ENCODE results near the gene SHISA9.

Gene SHISA9

DNA sequence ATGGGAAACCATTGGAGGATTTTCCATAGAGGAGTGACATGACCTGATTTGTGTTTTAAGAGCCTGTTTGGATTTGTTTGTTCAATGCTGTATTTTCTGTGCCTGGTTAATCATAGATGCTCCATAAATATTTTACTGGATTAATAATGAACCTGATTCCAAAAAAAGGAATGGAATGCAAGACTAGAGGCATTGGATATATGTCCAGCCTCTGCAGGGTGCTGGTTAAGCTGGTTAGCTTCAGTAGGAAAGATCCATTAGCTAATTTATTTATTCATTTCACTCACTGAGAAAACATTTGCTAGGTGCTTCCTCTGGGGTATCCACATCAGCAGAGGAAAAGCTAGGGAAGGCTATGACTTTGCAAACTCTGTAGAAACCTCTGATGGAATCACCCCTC is 57.7 kb downstream of the SHISA9 start:
- DNase-seq: no peak

DNA sequence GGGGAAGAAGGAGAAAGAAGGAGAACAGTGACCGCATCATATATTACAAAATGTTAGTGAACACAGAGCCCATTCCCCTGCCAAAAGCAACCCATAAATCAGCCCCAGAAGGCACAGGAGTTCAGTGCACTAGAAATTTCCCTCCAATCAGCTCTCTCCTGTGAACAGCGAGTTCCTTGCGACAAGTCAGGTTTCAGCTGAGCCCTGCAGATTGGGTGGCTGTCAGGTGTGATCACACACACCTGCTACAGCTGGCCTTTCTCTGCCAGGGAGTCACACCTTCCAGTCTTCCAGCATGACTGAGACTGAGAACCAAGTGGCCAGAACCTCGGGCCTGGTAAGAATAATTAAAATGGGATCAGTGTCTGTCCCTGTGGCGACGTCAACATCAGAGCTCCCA is 60.2 kb downstream of the SHISA9 start:
- no peak for DNase-seq

DNA sequence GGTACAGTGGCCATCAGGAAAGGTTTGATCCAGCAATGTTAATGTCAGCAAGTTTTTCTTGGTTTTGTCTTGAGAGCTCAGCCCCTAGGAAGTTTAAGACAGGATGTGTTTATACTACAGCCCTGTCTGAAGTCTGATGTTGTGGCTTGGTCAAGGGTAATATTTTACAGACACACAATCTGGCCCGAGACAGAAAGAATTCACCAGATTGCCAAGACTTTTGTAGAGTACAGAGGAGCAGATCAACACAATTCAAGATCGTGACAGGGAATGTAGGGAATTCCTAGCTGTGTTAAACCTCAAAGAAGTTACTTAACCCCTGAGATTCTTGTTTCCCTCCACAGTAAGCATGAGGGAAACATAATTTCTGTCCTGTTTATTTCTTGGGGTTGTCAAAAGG is 63.1 kb downstream of the SHISA9 start:
- no peak for DNase-seq

DNA sequence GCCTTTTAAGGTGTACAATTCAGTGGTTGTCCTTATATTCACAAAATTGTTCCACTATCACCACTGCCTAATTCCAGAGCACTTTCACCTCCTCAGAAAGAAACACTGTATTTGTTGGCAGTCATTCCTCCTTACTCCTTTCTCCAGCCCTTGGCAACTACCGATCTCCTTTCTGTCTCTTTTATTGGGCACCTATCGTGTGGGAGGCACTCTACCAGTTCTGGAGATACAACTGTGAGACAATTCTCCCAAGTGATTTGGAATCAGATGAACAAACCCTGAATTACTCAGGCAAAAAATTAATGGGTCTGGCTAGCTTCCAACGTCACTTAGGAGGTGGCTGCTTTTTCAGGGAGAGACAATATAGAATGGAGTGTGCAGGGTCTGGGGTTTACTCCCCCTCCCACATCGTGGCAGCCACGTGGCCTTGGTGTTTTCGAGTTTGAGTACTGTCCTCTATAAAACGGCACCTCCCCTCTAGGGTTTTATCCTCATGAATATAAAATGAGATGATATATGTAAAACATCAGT is 63.9 kb downstream of the SHISA9 start:
- no peak for DNase-seq

DNA sequence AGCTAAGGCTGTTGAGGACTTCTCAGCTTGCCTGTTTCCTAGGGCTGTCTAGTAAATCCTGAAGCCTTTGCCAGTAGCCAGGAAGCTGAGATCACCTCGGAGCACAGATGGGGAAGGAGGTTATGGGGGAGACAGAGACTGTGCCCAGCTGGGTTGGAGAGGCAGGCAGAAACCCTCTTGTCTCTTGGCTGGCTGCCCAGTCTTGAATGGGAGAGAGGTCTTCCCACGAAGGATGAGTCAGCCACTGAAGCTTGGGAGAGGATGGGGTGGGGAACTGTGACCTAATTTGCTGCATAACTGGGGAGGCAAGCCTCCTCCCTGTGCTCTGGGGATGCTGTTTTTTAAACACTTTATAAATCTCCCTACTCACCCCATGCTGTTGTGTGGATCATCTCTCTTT is 69.8 kb downstream of the SHISA9 start:
- DNase-seq: no peak

DNA sequence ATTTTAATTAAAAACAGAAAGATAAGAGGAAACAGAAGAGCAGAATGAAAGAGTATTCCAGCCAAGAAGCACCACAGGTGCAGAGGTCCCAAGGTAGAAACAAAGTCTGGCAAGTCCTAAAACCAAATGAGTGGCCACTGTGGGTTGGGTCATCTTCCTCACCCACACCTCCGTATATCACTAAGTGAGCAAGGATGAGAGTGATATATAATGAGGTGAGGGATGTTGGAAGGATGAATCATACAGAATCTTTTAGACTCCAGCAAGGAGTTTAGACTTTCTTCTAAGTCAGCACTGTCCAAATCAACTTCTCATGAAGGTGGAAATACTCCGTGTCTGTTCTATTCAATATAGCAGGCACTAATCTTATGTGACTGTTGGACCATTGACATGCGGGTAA is 70.8 kb downstream of the SHISA9 start:
- no peak for DNase-seq

DNA sequence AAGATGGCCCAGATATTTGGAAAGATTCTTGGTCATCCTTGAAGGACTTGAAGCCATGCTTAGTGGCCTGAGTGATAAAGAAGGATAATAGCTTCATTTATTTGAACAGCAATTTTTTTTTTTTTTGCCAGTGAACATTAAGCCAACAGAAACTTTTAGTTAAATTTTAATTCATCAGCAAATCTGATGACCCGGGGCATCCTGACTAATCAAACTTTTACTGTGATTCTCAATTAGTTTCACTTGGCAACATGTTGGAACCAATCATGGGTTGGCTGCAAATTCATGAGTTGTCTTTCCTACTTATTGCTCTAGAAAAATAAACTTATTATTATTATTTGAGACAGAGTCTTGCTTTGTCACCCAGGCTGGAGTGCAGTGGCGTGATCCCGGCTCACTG is 74.4 kb downstream of the SHISA9 start:
- no peak for DNase-seq

DNA sequence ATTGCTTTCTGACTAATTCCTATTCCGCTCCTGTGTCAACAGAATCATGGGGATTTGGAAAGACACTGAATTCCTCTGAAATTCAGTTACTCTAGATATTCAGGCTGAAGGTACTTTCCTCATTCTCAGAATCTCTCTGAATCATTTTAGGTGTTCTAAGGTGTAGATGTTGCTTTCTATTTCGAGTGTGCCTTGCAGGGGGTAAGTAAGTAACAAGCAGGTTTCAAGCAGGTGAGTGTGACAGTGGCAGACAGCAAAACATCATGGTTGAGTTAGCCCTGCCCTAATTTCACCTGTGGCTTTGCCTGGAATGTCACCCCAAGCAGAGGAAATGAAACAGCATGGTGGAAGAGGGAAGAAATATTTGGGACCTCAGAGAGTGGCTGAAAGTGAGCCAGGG is 75.1 kb downstream of the SHISA9 start:
- no peak for DNase-seq

DNA sequence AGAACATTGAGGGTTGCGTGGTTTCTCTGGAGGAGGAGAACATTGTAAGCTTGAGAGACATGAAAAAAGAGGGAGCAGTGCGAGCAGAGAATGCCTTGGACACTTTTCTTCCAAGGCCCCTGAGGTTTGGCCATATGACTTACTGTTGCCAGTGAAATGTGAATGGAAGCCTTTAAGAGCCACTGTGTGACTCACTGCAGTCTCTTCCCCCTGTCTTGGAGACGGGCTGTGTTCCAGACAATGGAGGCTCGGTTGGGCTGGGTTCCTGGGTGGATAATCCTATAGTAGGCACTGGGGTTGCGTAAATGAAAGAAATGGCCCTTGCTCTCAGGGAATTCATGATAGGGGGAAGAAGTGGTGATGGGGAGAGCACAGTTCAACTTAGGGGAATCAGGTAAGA is 75.5 kb downstream of the SHISA9 start:
- DNase-seq: no peak

DNA sequence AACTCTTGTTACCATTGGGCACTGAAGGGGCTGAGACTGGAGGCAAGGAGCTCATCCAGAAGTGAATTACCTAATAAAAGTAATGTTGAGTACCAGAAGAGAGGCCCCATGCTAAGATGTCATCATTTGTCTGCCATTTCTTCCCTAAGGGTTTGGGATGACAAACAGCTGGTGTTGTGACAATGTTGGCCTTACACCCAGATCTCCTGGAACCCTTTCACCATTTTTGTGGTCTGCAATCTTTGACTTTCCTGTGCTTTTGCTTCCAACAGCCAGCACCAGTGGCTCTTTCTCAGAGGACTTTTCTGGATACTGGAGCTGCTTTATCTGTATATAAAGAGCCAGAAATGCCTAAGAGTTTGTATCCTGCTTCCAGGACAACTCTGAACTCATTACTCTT is 84.1 kb downstream of the SHISA9 start:
- DNase-seq: no peak

DNA sequence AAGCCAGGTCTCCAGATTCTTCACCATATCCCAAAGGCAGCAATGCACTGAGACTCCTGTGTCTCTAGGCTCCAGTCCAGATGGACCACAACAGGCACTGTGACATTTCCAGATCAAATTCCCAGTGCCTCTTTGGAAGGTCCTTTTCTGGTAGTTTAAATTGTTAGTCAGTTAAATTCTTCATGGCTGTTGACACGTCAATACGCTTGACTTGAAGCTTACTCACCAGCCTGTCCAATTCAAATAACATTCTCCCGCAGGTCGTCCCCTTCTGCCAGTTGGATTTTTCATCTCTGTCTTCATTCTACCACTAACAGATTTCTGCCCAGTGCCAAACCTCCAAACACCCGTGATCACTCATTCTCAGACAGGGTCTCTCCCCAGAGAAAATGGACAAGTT is 86.7 kb downstream of the SHISA9 start:
- no peak for DNase-seq

DNA sequence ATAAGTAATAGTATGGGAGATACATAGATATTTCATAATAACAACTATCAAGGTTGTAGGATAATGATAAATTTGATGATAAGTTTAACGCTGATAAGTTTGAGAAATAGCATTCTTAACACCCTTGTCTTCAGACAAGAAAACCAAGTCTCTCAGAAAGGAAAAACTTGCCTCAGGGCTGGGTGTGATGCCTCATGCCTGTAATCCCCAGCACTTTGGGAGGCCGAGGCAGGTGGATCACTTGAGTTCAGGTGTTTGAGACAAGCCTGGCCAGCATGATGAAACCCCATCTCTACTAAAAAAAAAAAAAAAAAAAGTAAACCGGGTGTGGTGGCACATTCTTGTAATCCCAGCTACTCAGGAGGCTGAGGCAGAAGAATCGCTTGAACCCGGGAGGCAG is 90.7 kb downstream of the SHISA9 start:
- DNase-seq: no peak

DNA sequence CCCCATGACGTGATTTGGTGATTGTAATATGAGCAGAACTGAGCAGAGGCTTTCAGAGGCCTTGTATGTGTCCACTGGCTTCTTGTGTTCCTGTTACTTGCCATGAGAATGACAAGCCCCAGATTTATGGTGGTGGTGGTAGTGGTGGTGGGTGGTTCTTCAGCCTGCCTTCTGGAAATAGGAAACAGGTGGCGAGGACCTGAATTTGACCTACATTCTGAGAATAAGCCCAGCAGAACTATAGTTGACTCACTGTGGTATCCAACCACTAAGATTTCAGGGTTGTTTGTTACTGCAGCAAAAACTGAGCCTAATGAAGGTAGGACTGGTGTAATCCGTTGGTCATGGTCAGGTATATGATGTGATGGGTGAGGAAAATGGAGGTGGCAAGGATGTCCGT is 93.0 kb downstream of the SHISA9 start:
- DNase-seq: no peak

DNA sequence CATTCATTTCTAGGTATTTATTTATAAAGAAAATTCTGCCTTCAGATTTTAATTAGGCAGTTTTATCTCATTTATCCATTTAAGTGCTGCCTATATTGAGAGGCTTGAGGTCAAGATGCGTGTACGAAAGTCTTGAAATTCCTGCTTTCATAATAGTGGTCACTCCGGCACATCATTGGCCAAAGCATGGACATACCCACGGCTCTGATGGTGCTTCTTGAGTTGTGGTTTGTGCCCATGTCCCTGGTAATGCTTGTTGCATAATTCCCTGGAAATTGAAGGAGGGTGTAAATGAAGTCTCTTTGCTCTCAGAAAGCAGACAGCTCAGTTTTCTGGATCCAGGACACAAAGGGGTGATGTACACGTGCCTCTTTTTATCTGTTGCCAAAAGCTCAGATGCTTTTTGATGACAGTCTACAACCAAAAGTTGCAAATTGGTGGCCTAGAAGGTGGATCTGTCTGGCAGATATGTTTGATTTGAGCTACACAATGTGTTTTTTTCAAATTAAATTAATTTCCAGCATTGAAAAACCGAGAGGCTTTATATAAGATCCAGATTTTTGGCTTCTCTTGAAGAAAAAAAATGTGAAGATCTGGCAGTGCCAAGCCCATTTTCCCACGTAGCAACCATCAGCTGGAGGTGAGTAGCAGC is 94.4 kb downstream of the SHISA9 start:
- no peak for DNase-seq

DNA sequence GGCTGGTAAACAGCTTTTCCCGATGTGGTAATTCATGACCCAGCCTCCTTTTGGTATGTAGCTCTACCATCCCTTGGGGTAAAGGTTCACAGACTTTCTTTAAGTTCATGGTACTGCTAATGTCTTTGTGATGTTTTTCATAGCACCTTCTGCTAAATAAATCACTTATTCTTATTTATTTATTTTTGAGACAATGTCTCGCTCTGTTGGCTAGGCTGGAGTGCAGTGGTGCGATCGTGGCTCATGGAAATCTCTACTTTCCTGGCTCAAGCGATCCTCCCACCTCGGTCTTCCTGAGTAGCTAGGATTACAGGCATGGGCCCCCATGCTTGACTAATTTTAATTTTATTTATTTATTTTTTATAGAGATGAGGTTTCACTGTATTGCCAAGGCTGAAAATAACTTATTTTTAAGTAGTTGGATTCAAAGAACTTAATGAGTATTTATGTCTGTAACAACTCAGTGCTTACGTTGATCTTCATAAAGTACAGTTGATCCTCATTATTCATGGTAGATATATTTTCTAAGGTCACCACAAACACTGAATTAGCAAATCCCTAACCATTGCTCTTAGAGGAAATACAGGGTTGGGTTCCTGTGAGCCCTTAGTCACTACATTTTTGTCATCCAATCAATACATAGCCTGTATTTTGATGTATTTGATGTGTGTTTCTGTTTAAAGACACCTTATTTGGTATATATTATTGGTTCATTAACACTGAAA is 97.1 kb downstream of the SHISA9 start:
- DNase-seq: no peak

DNA sequence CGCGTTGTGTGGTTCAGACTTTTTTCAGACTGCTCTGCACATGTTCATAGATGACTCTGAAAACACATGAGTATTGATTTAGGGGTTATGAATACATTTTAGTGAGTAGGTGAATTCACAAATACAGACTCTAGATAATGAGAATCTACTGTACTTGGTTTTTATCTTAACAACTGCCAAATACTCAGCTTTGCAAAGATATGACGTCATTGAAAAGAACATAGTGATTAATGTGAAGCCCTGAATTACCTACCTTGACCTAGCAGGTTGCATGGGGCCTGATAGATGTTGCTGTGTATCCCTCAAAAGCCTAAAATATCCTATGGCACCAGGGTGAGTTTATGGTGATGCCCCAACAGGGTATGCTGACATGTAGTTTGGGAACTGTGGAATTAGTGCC is 98.0 kb downstream of the SHISA9 start:
- no peak for DNase-seq

DNA sequence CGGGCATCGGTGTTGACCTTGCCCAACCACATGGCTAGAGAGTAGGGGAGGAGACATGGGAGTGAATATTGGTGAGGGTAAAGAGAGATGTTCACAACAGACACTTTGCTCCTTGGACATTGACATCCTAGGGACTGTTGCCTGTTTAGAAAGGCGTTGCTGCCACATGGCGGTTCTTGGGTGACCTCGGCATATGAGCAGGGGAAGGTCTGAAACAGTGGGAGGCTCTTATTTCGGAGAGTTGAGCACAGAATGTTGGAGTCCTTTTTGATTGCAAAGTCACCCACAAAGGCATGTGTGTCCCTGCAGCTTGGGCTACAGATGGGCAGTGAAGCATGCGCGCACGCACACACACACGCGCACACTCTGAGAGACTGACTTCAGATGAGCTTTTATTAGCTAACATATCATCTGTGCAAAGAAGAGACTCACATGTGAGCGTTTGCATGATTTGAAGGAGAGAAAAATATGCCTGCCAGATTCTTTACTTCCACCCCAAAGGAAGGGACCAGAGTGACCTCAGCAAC is 104.4 kb downstream of the SHISA9 start:
- no peak for DNase-seq

DNA sequence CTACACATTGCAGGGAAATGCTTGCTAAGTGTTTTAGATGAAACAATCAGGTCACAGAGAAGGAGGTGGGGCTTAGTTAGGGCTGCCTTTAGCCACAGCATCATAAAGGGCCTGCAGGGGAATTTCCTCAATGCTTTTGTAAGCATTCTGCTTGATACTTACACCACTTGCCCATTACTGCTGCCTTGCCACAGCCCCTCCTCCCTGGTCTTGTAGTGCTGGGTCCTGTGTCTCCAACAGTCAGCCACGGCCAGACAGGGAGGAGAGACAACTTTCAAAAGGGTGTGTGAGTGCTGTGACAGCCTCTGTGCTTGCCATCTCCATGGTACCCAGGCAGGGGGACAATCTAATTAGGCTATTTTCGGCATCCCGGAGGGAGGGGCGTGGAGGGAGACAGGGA is 111.2 kb downstream of the SHISA9 start:
- DNase-seq: no peak

DNA sequence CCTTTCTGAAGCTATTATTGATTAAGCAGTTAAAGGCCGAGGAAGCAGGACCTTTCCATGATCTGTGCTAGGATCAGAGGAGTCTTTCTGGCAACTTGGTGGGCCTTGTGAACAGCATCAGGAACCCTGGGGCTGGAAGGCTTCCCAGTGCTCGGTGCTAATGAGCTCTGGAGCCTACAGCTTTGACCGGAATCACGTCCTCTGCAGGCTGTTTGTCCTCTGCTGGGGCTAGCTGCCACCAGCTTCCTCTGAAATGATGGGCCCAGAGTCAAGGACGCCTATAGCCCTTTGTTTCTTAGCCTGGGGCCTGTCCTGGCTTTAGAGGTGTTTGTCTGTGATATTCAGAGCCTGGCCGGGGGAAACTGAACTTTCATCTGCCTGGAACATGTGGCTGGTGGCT is 111.6 kb downstream of the SHISA9 start:
- no peak for DNase-seq

DNA sequence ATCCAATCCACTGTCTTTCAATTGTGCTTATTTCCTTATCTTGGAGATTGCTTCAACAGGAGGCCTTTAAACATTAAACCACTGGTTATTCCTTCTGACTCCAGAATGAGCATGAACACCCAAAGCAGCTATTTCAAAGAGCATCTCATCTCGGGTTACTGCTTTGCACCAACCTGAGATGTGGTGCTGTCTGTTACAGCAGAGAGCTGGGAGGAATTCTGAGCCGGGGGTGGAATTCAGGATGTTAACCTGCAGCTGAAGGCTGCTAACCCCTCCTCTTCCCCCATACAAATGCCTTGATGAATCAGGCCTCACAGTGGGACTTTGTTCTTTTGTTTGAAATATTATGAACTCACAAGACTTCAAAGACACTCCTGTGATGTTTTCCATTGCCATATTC is 113.1 kb downstream of the SHISA9 start:
- DNase-seq: no peak

DNA sequence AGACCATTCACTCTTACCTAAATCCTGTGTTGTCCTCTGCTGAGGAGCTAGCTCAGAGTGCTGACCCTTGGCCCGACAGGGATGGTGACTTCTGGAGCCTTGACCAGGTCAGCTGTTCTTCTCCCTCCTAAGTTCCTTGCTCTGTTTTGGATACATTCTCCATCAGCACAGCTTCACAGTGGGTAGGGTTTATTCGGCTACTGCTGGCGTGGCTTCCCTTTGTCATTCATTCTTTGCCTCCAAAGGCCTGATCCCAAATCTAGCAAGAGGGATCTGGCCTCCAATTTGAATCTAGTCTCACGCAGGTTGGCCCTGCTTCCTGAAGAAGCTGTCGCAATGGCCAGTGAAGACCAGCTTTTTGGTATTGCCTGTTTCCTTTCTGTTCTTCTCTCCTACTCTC is 116.6 kb downstream of the SHISA9 start:
- no peak for DNase-seq

DNA sequence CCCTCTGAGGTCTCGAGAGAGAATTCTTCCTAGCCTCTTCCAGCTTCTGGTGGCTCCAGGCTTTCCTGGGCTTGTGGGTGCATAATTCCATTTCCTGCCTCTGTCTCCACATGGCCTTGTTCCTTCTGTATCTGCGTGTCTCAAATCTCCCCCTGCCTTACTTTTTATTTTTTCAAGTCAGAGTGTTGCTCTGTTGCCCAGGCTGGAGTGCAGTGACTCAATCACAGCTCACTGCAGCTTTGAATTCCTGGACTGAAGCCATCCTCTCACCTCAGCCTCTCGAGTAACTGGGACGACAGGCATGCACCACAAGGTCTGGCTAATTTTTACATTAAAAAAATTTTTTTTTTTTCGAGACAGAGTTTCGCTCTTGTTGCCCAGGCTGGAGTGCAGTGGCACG is 120.6 kb downstream of the SHISA9 start:
- DNase-seq: no peak

DNA sequence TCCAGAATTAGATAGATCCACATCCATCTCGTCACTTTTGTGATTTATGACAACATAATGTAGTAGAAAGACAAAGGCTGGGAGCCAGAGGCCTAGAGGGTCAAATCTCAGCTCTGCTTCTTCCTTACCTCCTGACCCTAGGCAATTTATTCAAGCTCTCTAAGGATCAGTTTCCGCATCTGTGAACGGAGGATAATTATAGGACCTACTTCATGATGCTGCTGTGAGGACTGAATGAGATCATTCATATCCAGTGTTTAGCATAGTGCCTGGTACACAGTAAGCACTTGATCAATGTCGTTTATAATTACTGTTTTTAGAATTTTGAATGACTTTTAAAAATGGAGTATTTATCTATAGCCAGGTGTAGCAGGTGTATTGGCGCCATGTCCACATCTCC is 128.4 kb downstream of the SHISA9 start:
- DNase-seq: no peak

DNA sequence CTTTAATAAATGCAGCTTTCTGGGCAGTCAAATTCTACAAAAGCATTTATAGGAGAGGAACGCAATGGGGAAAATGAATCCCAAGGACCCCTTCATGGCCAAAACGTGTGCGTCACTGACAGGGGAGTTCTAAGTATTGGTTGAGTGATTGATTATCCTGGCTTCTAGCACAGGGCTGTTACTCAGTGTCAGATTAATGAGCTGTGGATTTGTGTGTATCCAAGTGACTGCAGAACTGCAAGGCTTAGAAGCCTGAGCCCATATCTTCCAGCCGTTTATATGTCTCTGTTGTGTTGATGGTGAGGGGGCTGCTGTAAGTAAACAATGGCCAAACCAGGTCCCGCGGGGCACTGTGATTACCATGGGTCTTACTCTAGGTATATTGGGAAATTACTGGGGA is 129.4 kb downstream of the SHISA9 start:
- no peak for DNase-seq

DNA sequence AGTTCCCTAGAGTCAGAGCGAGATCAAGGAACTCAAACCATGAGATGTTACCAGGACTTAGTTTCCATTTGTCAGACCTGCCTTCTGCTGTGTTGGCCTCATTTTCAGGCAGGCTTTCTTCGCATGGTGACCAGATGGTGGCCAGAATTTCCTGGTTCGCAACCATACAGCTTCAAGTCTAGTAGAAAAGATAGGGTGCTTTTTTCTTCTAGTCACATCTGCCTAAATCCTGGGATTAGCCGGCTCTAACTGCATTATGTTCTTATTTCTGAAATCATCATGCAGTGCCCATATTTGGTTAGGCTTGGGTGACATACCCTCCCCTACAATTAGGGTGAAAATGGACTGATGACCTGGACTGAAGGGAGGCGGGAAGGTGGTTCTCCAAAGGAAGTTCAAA is 131.5 kb downstream of the SHISA9 start:
- DNase-seq: no peak

Measured in 8988T (cell line).